ENCODE data around the gene NOX3. TPM values are rescaled to one million over a fixed set of nuclear protein-coding genes. Genes with fewer than 3 reads are reported as not detected.

The NOX3 gene
- total RNA-seq, 1 donor from 2014 or later: not detected

GRCh38 chr6:155408981-155409380 is 46.7 kb downstream of the NOX3 start:
- H3K4me3 ChIP-seq (ENCODE audit: low read depth, low read length): no peak overlapping the region
- TF ChIP-seq, protein P1, sequence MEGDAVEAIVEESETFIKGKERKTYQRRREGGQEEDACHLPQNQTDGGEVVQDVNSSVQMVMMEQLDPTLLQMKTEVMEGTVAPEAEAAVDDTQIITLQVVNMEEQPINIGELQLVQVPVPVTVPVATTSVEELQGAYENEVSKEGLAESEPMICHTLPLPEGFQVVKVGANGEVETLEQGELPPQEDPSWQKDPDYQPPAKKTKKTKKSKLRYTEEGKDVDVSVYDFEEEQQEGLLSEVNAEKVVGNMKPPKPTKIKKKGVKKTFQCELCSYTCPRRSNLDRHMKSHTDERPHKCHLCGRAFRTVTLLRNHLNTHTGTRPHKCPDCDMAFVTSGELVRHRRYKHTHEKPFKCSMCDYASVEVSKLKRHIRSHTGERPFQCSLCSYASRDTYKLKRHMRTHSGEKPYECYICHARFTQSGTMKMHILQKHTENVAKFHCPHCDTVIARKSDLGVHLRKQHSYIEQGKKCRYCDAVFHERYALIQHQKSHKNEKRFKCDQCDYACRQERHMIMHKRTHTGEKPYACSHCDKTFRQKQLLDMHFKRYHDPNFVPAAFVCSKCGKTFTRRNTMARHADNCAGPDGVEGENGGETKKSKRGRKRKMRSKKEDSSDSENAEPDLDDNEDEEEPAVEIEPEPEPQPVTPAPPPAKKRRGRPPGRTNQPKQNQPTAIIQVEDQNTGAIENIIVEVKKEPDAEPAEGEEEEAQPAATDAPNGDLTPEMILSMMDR (IDR thresholded peaks at IDR 0.05; ENCODE audit: insufficient read depth, low read length, severe bottlenecking): no peak
- no peaks in the 10 kb centered on the region for H3K36me3 ChIP-seq (ENCODE audit: control insufficient read depth, insufficient read depth, low read length)
- no peak for FAIRE-seq
- H3K27me3 ChIP-seq (ENCODE audit: control insufficient read depth, insufficient read depth, low read length): no peaks in the 10 kb centered on the region
- DNase-seq (ENCODE audit: low read depth): no peak

DNA sequence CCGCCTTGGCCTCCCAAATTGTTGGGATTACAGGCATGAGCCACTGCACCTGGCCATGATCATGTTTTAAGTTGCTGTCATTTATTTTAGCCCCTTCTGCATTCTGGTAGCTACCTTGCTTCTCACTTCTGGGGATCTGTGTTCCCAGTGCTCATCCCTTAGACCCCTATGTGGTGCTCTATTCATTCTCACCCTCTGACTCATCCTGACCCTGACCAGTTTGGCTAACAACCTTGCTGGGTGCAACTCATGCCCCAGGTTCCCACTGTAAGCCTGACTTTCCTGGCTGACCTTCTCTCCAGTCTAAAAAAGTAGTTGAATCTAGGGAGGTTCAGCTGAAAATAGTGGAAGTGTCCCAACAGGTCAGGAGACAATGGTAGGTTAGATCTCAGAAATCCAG is 47.4 kb downstream of the NOX3 start:
- FAIRE-seq (no peak), DNase-seq (ENCODE audit: low read depth) (no peak)
- no peaks in the 10 kb centered on the region for H3K36me3 ChIP-seq (ENCODE audit: control insufficient read depth, insufficient read depth, low read length)

DNA sequence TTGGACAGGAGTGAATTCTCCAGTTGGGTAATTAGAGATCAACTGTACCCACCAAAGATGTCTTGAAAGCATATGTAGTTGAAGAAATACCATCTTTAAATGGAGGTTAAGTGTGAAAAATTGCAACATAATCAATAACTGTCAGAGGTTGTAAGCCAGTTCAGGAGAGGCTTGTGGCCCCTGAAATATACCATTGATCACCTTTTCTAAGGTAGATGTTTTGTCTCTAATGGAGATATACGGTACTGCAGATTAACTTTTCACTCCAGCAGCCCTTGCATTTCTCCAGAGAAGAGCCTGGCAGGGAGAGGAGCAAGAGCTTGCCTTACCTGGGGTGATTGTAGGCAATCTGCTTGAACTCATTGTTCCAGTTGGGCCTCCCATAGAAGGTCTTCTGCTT is 48.8 kb downstream of the NOX3 start:
- Histone ChIP-seq H3K36me3 (ENCODE audit: control insufficient read depth, insufficient read depth, low read length) (no peaks in the 10 kb centered on the region), H3K4me3 (ENCODE audit: low read depth, low read length) (no peak overlapping the region), H3K27me3 (ENCODE audit: control insufficient read depth, insufficient read depth, low read length) (no peaks in the 10 kb centered on the region)
- no peak for DNase-seq (ENCODE audit: low read depth)
- TF ChIP-seq, protein P1 (IDR thresholded peaks at IDR 0.05; ENCODE audit: insufficient read depth, low read length, severe bottlenecking): no peak
- no peak for FAIRE-seq

More for the DNA sequence above, 47.4 kb downstream of the NOX3 start:
- Histone ChIP-seq H3K27me3 (ENCODE audit: control insufficient read depth, insufficient read depth, low read length) (no peaks in the 10 kb centered on the region), H3K4me3 (ENCODE audit: low read depth, low read length) (no peak overlapping the region)
- TF ChIP-seq, protein P1 (IDR thresholded peaks at IDR 0.05; ENCODE audit: insufficient read depth, low read length, severe bottlenecking): no peak

- FAIRE-seq: no peak
- H3K36me3 ChIP-seq (ENCODE audit: control insufficient read depth, insufficient read depth, low read length): no peaks in the 10 kb centered on the region
- no peaks in the 10 kb centered on the region for H3K27me3 ChIP-seq (ENCODE audit: control insufficient read depth, insufficient read depth, low read length)
- DNase-seq (ENCODE audit: low read depth): no peak
- no peak overlapping the region for H3K4me3 ChIP-seq (ENCODE audit: low read depth, low read length)
- TF ChIP-seq, protein P1 (IDR thresholded peaks at IDR 0.05; ENCODE audit: insufficient read depth, low read length, severe bottlenecking): no peak
Measured at GRCh38 chr6:155404937-155405336, 50.7 kb downstream of the NOX3 start.

GRCh38 chr6:155402656-155403304 is 52.9 kb downstream of the NOX3 start:
- Histone ChIP-seq H3K36me3 (ENCODE audit: control insufficient read depth, insufficient read depth, low read length) (no peaks in the 10 kb centered on the region), H3K4me3 (ENCODE audit: low read depth, low read length) (no peak overlapping the region), H3K27me3 (ENCODE audit: control insufficient read depth, insufficient read depth, low read length) (no peaks in the 10 kb centered on the region)
- FAIRE-seq (no peak), DNase-seq (ENCODE audit: low read depth) (no peak)
- TF ChIP-seq, protein P1 (IDR thresholded peaks at IDR 0.05; ENCODE audit: insufficient read depth, low read length, severe bottlenecking): no peak

- DNase-seq (ENCODE audit: low read depth) (no peak), FAIRE-seq (no peak)
- no peak overlapping the region for H3K4me3 ChIP-seq (ENCODE audit: low read depth, low read length)
- TF ChIP-seq, protein P1 (IDR thresholded peaks at IDR 0.05; ENCODE audit: insufficient read depth, low read length, severe bottlenecking): no peak
- no peaks in the 10 kb centered on the region for H3K36me3 ChIP-seq (ENCODE audit: control insufficient read depth, insufficient read depth, low read length)
- no peaks in the 10 kb centered on the region for H3K27me3 ChIP-seq (ENCODE audit: control insufficient read depth, insufficient read depth, low read length)
Measured at GRCh38 chr6:155400654-155400965, 55.0 kb downstream of the NOX3 start.

All from bronchial epithelial cell (primary cell).